GM19238 (cell line): ENCODE data around the gene MT1E.
"Not testable (repeated sequence)": the region's sequence is repeated elsewhere in the genome, so short reads cannot be mapped to it uniquely, and the experiment has no call there.

Source experiments
- DNase-seq: peaks from one replicate; pipeline ENCODE4 v3.0.0; 2011; ENCODE audit warnings: low spot score; ENCODE audit not compliant: insufficient read length

The MT1E gene

DNA sequence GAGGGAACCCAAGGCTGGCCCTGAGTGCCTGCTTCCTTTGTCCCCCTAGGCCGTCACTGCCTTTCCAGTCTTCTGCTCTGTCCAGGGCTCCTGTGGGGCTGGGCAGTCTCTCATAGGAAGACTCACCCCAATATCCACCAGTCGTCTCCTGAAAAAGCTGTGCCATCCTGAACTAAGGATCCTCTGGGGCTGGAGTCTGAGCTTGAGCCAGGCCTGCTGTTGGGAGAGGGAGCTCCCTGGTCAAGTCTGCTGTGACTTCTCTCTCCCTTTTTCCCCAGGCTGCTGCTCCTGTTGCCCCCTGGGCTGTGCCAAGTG is 45.0 kb downstream of the MT1E start:
- no peak for DNase-seq

DNA sequence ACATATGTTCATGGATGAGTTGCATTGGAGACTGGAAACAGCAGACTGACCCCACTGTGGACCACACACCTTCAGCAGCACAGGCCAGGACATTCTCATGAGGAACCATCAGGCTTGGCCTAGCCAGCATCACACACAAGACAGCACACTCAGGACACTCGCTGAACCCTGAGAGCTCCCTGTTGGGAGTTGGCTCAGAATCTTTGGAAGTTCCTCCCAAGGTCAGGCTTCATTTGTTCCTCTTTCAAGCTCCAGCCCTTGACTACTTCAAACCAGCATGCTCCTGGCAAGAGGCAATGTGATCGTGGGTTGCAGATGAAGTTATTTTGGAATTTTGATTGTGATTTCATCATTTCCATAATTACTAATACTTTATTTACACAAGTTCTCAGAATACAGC is 46.1 kb downstream of the MT1E start:
- not testable (repeated sequence) for DNase-seq

DNA sequence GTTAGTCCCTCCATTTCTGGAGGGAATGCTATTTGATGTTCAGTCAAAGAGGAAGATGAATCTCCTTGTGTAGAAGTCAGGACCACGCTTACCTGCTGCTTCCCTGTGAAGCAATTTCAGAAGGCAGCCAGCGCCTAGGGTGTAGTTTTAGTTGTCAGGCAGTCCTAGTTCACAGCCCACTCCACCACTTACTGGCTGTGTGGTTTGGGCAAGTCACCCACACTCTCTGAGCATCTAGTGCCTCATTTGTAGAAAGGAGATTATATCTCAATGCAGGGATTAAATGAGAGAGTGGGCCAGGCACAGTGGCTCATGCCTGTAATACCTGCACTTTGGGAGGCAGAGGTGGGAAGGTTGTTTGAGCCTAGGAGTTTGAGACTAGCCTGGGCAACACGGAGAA is 46.6 kb downstream of the MT1E start:
- DNase-seq, result not testable (repeated sequence)

DNA sequence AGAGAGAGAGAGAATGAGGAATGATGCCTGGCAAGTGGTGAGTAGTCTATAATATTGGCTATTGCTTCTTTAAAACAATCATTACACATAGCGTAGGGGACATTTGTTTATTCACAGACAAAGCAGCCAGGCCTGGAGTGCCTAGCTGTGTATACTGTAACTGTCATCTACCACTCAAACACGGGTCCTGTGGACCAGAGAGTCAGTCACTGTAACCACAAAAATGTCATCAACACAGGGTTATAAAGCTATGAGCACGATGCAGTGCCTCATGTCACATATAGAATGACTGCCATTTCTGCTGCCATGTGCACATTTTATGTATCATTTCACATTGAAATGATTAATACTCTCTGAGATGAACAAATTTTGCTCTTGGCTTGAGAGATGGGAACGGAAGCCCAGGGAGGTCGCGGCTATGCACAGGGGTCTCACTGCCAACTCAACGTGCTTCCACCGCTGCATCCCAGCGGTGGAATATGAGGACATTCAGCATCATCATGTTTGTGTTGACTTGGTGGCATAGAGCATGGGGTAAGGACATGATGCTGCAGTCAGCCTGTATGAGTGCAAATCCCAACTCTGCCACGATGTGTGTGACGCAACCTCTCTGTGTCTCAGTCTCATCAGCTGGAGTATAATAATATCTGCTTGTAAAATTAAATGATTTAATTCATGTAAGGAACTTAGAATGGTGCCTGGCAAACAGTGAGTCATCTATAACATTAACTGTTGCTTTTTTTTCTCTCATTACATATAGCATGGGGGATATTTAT is 47.4 kb downstream of the MT1E start:
- no peak for DNase-seq

DNA sequence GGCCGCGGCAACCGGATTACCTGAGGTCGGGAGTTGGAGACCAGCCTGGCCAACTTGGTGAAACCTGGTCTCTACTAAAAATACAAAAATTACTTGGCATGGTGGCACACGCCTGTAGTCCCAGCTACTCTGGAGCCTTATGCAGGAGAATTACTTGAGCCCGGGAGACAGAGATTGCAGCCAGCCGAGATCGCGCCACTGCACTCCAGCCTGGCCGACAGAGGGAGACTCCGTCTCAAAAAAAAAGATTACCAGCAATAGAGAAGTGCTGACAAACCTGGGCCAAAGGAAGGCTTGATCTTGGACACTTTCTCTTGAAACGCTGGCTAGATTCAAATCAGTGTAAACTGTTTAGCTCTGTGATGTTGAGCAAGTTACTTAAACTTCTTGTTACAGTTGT is 48.3 kb downstream of the MT1E start:
- no peak for DNase-seq

DNA sequence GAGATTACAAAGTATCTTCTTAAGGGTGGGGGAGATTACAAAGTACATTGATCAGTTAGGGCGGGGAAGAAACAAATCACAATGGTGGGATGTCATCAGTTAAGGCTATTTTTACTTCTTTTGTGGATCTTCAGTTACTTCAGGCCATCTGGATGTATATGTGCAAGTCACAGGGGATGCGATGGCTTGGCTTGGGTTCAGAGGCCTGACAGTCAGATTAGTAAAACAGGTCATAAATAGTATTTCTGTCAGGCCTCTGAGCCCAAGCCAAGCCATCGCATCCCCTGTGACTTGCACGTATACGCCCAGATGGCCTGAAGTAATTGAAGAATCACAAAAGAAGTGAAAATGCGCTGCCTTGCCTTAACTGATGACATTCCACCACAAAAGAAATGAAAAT is 49.0 kb downstream of the MT1E start:
- DNase-seq, result not testable (repeated sequence)

DNA sequence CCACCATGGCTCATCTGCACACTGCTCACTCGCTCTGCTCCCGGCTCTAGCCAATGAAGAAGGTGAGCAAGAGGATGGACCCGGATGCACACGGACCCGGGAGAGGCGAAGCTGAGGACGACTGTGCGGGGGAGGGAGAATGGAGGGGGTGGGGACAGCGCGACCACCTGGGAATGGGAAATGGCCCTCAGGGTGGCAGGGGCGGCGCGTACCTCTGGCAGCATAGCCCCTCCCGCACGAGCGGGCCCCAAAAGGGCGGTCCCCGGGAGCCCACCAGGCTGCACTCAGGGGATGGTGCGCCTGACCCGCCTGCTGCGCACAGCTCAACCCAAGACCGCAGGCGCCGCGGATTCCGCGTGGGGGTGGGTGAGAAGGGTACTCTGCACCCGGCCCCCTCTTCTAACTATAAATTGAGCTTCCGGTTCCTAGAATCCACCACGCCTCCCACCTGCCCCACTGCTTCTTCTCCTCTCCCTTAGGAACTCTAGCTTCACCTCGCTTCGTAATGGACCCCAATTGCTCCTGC is 50.2 kb downstream of the MT1E start:
- DNase-seq, result no peak
